Loucy (cell line): ENCODE measurements around the gene RAP1GDS1.

Experiments used
- H2AFZ ChIP-seq: fragments of 200-600 bp; sonication (generic); 2 replicates; pipeline ENCODE4 v1.6.0; 2016; ENCODE audit warnings: antibody characterized with exemption, mild to moderate bottlenecking, low read length, moderate library complexity
- H3F3A ChIP-seq: fragments of 200-600 bp; 2 replicates; pipeline ENCODE4 v1.6.0; 2016; ENCODE audit warnings: antibody characterized with exemption, low read depth, mild to moderate bottlenecking
- H3K27me3 ChIP-seq: fragments of 200-600 bp; sonication (generic); 2 replicates; pipeline ENCODE4 v1.6.1; 2014; ENCODE audit warnings: low read length, mild to moderate bottlenecking; ENCODE audit not compliant: insufficient read depth, poor library complexity, severe bottlenecking
- H3K36me3 ChIP-seq: fragments of 200-600 bp; sonication (generic); 2 replicates; pipeline ENCODE4 v1.6.1; 2016; ENCODE audit warnings: low read length; ENCODE audit not compliant: insufficient read depth
- H3K4me1 ChIP-seq: fragments of 200-600 bp; sonication (generic); 2 replicates; pipeline ENCODE4 v1.5.1; 2014; ENCODE audit warnings: low read length, mild to moderate bottlenecking; ENCODE audit not compliant: insufficient read depth, poor library complexity, severe bottlenecking
- H3K4me2 ChIP-seq: fragments of 200-600 bp; sonication (generic); 2 replicates; pipeline ENCODE4 v1.6.0; 2014; ENCODE audit warnings: antibody characterized with exemption, low read length, low read depth, mild to moderate bottlenecking; ENCODE audit not compliant: poor library complexity, severe bottlenecking
- H3K4me3 ChIP-seq: fragments of 200-600 bp; sonication (generic); 2 replicates; pipeline ENCODE4 v1.5.1; 2014; ENCODE audit warnings: low read length, mild to moderate bottlenecking, mixed read lengths; ENCODE audit not compliant: poor library complexity, severe bottlenecking
- H3K79me2 ChIP-seq: fragments of 200-600 bp; sonication (generic); 2 replicates; pipeline ENCODE4 v1.6.1; 2014; ENCODE audit warnings: low read length; ENCODE audit not compliant: insufficient read depth
- H3K9ac ChIP-seq: fragments of 200-600 bp; sonication (generic); 2 replicates; pipeline ENCODE4 v1.6.0; 2014; ENCODE audit warnings: mild to moderate bottlenecking, low read depth, low read length, moderate library complexity; ENCODE audit not compliant: poor library complexity, severe bottlenecking
- H3K9me2 ChIP-seq: fragments of 200-600 bp; sonication (generic); replicated peaks from 2 replicates; pipeline ENCODE4 v1.6.1; 2016; ENCODE audit warnings: low read depth, low read length, mixed read lengths
- H3K9me3 ChIP-seq: fragments of 200-600 bp; sonication (generic); 2 replicates; pipeline ENCODE4 v1.6.1; 2014; ENCODE audit warnings: mild to moderate bottlenecking, antibody characterized with exemption, low read length, low read depth; ENCODE audit not compliant: insufficient read depth
- H4K20me1 ChIP-seq: fragments of 200-600 bp; sonication (generic); 2 replicates; pipeline ENCODE4 v1.6.0; 2014; ENCODE audit warnings: antibody characterized with exemption, low read length, mild to moderate bottlenecking; ENCODE audit not compliant: insufficient read depth, poor library complexity, severe bottlenecking
- CTCF ChIP-seq: fragments of 200-600 bp; sonication (generic); conservative IDR thresholded peaks from 2 replicates; pipeline ENCODE4 v1.5.1; 2014; ENCODE audit warnings: mild to moderate bottlenecking, antibody characterized with exemption, low read length
- EZH2phosphoT487 ChIP-seq: fragments of 200-600 bp; IDR thresholded peaks from 2 replicates; pipeline ENCODE4 v1.6.1; 2018; ENCODE audit warnings: antibody characterized with exemption, mild to moderate bottlenecking, moderate library complexity, borderline replicate concordance

Gene RAP1GDS1

GRCh38 chr4:98490251-98490650, 229.1 kb downstream of the RAP1GDS1 start:
- Histone ChIP-seq H3K27me3 (no peaks in the 10 kb centered on the region), H3K9me3 (no peaks in the 10 kb centered on the region), H3K9me2 (no peaks in the 10 kb centered on the region), H2AFZ (no peak overlapping the region), H3K4me3 (no peak overlapping the region), H4K20me1 (no peaks in the 10 kb centered on the region), H3K79me2 (no peaks in the 10 kb centered on the region), H3K4me1 (no peaks in the 10 kb centered on the region), H3K4me2 (no peak overlapping the region), H3K36me3 (no peaks in the 10 kb centered on the region), H3K9ac (no peak overlapping the region), H3F3A (no peaks in the 10 kb centered on the region)
- TF ChIP-seq EZH2phosphoT487 (no peak), CTCF (no peak)

- no peak for TF ChIP-seq CTCF
- TF ChIP-seq EZH2phosphoT487, result no peak
- Histone ChIP-seq H3K4me3 (no peak overlapping the region), H3K79me2 (no peaks in the 10 kb centered on the region), H3K27me3 (no peaks in the 10 kb centered on the region), H3K4me2 (no peak overlapping the region), H3K9me3 (no peaks in the 10 kb centered on the region), H3F3A (no peaks in the 10 kb centered on the region), H3K9me2 (no peaks in the 10 kb centered on the region), H4K20me1 (no peaks in the 10 kb centered on the region), H2AFZ (no peak overlapping the region), H3K36me3 (no peaks in the 10 kb centered on the region), H3K9ac (no peak overlapping the region), H3K4me1 (no peaks in the 10 kb centered on the region)
Observed at GRCh38 chr4:98491899-98492559, 230.8 kb downstream of the RAP1GDS1 start.

- H3K36me3 ChIP-seq, result no peaks in the 10 kb centered on the region; the same call in 1 of the 2 replicates
- no peak overlapping the region for H2AFZ ChIP-seq
- no peak overlapping the region for H3K4me2 ChIP-seq
- no peak overlapping the region for H3K4me3 ChIP-seq
- H3K9ac ChIP-seq, result no peak overlapping the region
- no peaks in the 10 kb centered on the region for H3K9me2 ChIP-seq
- H3K79me2 ChIP-seq, result no peaks in the 10 kb centered on the region
- H4K20me1 ChIP-seq, result no peaks in the 10 kb centered on the region
- no peaks in the 10 kb centered on the region for H3K27me3 ChIP-seq
- H3K9me3 ChIP-seq, result no peaks in the 10 kb centered on the region
- no peaks in the 10 kb centered on the region for H3F3A ChIP-seq
- H3K4me1 ChIP-seq, result no peaks in the 10 kb centered on the region
- no peak for TF ChIP-seq EZH2phosphoT487
- no peak for TF ChIP-seq CTCF
Observed at GRCh38 chr4:98493296-98493695, 232.1 kb downstream of the RAP1GDS1 start.
